Hematopoietic multipotent progenitor cell treated with erythropoietin and hydrocortisone succinate and interleukin-3 and kit ligand, for 15 days (in vitro differentiated cells): Measurements from ENCODE around the gene POLE2.
"Not testable (repeated sequence)": the region's sequence is repeated elsewhere in the genome, so short reads cannot be mapped to it uniquely, and the experiment has no call there.

ENCODE experiments used
- DNase-seq: peaks from one replicate; pipeline ENCODE4 v3.0.0-alpha.2; 2015; ENCODE audit warnings: low spot score

The POLE2 gene, protein sequence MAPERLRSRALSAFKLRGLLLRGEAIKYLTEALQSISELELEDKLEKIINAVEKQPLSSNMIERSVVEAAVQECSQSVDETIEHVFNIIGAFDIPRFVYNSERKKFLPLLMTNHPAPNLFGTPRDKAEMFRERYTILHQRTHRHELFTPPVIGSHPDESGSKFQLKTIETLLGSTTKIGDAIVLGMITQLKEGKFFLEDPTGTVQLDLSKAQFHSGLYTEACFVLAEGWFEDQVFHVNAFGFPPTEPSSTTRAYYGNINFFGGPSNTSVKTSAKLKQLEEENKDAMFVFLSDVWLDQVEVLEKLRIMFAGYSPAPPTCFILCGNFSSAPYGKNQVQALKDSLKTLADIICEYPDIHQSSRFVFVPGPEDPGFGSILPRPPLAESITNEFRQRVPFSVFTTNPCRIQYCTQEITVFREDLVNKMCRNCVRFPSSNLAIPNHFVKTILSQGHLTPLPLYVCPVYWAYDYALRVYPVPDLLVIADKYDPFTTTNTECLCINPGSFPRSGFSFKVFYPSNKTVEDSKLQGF

DNA sequence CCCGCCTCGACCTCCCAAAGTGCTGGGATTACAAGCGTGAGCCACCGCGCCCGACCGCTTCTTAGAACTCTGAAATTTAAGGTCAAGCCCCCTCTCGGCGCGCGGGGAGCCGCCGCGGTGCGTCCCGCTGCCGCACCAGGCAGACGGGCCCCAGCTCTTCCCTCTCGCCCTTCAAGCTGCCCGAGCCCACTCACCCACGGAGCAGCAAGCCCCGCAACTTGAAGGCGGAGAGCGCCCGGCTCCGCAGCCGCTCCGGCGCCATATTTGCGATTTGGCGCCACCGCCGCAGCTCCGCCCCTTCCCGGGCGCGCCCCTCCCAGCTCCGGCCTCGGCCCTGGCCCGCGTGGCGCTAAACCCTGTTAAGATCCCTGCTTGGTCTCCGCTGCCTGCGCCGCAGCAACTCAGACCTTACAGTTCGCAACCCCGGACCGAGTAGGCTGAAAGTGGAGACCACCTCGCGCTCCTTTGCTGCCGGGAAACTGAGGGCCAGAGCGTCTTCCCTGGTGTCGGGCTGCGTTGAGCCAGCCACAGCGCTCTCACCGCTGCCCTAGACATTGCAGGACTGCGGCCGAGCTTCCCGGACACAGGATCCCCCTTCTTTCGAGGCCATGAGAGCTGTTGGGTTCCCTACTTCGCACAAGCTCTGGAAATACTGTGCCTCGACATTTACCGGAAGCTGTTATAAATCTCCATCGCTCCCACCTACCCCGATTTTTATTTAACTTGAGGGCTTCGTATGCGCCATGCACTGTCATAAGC is at the start of gene POLE2:
Gene POLE2, minus strand, starts transcription at position 273 of the 759 bp plus-strand sequence. Its CDS starts 11 bp downstream, at position 262.
- DNase-seq = peak; percentile 75

DNA sequence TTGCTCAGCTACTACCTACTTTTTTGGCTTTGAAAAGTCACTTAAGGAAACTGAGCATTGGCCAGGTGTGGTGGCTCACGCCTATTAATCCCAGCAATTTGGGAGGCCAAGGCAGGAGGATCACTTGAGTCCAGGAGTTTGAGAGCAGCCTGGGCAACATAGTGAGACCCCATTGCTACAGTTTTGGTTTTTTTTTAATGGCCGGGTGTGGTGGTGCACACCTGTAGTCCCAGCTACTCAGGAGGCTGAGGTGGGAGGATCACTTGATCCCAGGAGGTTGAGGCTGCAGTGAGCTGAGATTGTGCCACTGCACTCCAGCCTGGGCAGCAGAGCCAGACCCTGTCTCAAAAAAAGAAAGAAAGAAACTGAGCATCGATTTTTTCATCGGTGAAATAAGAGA is 47.7 kb upstream of the POLE2 start:
- not testable (repeated sequence) for DNase-seq

DNA sequence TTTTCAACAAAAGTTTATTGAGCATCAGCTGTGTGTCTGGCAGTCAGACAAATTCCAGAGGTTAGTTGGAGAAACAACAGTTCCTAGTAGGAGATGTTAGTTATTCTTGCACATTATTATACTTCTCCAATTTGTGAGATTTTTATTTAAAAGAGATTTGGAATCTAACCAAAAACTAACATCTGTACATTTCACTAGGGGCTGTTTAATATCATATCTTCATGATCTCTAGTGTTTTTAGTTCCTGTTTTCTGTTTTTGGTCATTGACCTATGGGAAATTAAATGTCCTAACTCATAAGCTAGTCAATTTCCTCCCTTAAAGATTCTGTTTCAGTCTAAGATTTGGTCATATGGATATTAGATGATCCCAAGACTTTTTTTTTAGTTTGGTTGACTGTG is 45.8 kb upstream of the POLE2 start:
- no peak for DNase-seq

DNA sequence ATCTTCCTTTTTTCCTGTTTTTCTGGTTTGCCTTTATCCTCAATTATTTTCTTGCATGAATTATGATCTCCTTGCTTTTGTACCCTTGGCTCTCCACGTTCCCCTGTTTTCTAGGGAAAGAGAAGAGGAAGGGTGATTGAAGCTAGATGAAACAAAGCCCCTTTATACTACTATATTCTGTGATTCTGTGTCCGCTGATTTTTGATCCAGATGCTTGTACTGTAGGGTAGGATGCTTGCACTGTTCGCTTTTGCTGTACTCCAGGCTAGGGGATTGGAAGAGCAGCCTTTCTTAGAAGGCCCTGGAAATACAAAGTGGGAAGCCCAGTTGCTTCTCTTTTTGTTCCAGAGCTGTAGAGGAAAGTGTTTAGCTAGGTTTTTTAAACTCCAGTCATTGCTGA is 44.9 kb upstream of the POLE2 start:
- no peak for DNase-seq

DNA sequence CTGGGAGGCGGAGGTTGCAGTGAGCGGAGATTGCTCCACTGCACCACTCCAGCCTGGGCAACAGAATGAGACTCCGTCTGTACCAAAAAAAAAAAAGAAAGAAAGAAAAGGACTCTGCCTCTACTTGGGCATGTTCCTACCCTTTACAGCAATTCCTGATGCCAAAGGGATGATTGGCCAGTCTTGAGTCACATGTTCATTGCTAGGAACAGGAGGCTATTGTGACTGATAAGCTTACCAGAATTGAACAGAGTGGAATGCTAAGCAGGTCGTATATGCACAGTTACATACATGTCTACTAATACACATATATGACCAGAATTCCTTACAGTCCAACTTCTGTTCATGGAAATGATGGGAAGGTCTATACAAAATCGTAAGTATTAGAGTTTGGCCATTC is 39.2 kb upstream of the POLE2 start:
- no peak for DNase-seq

DNA sequence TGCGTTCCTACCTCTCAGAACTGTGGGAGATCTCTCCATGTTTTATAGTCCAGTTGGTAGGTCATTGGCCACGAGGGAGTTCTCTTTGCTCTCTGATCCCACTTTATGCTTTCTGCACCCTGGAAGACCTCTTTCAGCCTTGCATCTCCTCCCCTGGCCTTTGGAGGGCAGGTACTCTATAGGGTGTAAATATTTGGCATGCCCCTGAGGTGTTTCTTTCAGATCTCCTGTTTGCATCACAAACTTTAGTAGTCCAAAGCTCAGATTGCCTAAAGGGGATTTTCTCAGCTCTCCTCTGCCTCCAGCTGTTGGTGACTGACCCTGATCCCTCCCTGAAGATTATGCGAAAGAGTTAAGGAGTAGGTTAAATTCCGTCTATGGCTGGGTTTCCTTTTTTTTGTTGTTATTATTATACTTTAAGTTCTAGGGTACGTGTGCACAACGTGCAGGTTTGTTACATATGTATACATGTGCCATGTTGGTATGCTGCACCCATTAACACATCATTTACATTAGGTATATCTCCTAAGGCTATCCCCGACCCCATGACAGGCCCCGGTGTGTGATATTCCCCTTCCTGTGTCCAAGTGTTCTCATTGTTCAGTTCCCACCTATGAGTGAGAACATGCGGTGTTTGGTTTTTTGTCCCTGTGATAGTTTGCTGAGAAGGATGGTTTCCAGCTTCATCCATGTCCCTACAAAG is 33.9 kb upstream of the POLE2 start:
- DNase-seq = not testable (repeated sequence)

DNA sequence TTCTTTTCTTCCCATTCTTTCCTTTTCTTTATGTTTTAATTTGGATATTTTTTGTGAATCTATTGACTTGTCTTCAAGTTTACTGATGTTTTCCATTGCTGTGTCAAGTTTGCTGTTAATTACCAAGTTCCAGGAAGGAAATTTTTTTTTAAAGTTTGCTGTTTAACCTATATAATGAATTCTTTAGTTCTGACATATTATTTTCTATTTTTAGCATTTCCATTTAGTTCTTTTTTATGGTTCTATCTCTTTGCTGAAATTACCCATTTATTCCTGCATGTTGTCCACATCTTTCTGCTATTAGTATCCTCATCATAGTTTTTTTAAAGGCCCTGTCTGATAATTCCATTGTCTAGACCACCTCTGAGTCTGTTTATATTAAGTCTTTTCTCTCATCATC is 32.7 kb upstream of the POLE2 start:
- DNase-seq = no peak

DNA sequence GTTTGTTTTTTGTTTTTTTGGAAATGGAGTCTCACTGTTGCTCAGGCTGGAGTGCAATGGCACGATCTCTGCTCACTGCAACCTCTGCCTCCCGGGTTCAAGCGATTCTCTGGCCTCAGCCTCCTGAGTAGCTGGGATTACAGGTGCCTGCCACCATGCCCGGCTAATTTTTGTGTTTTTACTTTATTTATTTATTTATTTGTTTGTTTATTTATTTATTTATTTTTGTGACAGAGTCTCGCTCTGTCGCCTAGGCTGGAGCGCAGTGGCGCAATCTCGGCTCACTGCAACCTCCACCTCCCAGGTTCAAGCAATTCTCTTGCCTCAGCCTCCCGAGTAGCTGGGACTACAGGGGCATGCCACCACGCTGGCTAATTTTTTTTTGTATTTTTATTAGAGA is 23.0 kb upstream of the POLE2 start:
- not testable (repeated sequence) for DNase-seq

DNA sequence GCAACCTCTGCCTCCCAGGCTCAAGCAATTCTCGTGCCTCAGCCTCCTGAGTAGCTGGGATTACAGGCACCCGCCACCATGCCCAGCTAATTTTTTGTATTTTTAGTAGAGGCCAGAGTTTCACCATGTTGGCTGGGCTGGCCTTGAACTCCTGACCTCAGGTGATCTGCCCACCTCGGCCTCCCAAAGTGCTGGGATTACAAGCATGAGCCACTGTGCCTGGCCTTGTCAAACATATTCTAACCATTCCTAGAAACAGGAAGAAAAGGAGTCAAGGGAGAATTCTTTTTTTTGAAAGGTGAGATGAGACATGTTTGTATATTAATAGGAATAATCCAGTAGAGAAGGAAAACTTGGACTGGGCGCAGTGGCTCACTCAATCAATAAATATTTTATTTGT is 16.5 kb upstream of the POLE2 start:
- DNase-seq = not testable (repeated sequence)

DNA sequence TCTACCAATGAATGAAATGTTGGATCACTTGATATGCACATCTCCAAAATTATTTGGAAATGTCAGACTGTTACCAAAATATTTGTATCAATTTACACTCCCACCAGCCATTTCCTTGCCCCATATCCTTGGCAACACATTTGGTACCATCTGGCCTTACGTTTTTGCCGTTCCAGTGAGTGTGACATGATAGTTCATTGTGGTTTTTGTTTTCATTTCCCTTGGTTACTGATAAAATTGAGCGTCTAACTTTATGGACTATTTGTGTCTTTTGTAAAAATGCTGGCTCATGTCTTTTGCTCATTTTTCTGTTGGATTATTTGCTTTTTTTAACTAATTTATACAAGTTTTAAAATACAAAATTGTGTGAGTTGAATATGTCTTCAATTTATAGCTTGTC is 16.0 kb upstream of the POLE2 start:
- no peak for DNase-seq

DNA sequence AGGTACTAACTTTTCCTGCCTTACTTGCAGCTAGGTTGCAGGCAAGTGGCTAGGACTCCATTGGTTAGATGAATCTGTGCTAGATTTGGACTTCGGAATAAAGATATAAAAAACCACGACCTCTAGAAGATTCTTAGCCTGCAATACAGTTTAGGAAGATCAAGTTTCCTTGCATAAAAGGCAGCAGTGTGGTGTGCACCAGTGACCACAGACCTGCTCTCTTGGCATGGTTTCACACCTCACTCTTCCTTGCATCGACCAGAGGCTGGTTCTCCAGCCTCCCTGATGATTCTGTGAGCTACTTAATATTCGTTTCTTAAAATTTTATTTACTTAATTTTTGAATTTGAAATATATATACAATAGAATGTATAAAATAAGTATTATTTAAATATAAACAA is 14.7 kb upstream of the POLE2 start:
- DNase-seq = no peak

DNA sequence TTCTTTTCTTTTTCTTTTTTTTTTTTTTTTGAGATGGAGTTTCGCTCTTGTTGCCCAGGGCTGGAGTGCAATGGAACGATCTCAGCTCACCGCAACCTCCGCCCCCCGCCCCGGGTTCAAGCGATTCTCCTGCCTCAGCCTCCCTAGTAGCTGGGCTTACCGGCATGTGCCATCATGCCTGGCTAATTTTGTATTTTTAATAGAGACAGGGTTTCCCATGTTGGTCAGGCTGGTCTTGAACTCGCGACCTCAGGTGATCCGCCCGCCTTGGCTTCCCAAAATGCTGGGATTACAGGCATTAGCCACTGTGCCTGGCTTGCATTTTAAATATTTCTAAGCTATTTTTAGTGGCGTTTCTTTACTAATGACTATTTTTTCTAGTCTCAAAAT is 5.7 kb upstream of the POLE2 start:
- not testable (repeated sequence) for DNase-seq

DNA sequence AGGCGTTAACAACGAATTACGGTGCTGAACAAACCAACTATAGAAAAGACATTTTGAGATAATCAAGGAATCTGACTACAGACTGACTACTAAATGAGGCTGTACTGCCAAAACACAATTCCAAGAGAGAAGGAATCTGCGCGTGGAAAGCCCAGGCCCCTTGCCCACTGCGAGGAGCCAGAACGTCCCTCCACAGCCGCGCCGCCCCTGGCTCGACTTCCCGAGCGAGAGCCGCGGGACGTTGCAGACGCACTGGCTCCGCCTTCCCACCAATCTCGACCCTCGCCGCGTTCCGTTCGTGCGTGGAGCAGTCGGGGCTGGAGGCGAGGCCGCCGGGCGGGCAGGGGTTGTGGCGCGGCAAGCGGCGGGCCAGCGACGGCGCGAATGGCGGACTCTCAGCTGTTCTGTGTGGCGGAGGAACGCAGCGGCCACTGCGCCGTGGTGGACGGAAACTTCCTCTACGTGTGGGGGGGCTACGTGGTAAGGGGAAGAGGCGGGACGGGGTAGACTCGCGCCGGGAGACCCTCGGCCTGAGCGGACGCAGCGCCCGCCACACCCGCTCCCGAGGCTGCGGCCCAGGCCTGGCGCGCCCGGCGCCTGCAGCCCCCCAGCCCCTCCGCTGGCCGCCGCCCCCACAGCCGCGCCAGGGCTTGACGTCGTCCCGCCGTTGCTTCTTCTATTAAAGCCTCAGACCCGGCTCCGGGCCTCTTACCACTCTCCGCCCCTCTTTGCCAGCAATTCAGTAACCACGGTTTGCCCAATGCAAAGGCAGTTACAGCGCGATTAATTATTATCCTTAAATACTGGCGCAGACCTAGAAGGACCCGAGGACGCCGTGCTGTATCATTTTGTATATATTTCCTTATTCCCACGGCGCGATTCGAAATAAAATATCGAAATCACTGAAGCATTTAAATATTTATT is 5.1 kb upstream of the POLE2 start, which contains the start of gene KLHDC1:
Gene KLHDC1, plus strand, starts transcription at position 310 of the 924 bp plus-strand sequence. Its CDS starts 75 bp downstream, at position 385.
- peak; percentile 46 for DNase-seq

DNA sequence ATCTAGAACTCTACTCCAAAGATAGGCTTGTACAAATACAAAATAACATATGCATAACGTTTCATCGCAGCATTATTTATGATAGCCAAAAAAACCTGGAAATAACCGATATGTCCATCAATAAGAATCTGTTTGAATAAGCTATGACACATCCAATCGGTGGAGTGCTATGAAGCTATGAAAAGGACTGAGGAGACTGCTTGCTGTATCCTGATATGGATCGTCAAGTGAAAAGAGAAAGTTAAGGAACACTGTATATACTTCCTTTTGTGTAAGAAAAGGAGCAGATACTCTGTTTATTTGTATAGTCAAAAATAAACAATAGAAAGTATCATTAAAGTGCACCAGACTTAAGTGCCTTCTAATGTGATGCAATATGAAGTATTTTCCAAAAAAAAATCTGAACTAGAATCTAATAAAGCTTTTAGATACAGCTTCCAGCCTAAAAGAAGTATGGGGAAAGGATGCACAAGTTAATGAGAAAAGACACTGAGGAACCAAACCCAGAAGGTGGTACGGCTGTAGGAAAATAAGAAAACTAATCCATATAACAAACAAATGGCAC is 4.3 kb upstream of the POLE2 start:
- DNase-seq = no peak

DNA sequence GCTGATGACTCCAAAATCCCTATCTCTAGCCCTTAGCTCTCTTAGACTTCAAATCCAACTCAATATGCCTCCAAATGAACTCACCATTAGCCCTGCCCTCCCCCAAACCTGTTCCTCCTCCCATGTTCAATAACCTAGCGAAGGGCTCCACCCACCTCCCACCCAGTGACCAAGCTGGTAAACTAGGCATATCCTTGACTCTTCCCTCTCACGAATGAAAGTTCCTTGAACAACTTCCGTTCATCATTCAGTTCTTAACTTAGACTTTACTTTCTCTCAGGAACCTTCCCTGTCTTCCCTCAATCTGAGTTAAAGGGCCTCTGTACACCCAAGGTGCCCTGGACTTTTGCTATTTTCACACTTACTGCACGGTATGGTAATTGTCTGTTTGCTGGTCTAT is 3.0 kb upstream of the POLE2 start:
- no peak for DNase-seq

DNA sequence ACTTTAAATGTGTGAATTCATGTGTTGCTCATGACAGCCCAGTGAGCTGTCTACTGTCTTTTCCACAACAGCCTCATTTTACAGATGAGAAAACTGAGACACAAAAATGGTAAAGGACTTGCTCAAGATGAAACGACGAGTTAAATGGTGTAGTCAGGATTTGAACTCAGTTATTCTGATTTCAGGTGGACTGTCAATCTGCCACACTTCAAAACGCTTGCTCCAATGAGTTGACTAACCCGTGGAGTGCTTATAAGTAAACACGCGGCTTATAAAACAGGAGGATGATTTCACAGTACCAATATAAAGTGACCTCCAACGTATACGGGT is 652 bp upstream of the POLE2 start:
- no peak for DNase-seq

DNA sequence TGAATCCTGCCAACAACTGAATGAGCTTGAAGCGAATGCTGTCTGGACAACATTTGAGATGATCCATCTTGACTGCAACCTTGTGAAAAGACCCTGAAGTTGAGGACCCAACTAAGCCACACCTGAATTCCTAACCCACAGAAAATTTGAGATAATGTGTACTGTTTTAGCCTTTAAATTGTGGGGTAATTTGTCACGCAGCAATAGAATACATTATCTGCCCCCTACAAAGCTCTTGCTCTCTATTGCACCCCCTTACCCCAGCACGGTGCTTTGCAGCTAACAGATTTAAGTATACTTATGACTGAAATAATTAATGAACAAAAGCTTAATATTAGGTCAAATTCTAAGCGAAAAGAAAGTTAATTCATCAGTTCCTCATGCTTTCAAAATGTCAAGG is 1.6 kb downstream of the POLE2 start:
- no peak for DNase-seq

DNA sequence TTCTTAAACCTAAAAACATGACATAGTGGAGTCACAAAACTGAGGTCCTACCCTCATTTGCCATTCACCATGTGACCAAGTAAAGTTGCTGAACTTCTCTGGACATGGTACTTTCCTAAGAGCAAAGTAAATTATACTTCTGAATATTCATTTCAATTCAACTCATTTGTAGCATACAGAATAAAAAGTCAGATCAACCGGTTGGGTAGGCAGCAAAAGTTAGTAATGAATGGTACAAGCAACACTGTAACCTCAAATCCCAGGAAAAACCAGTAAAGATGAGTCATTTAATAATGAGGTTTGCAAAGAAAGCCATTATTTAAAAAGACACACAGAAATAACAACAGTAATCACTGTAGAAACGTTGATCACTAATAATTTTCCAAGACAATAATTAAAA is 8.7 kb downstream of the POLE2 start:
- DNase-seq = no peak

DNA sequence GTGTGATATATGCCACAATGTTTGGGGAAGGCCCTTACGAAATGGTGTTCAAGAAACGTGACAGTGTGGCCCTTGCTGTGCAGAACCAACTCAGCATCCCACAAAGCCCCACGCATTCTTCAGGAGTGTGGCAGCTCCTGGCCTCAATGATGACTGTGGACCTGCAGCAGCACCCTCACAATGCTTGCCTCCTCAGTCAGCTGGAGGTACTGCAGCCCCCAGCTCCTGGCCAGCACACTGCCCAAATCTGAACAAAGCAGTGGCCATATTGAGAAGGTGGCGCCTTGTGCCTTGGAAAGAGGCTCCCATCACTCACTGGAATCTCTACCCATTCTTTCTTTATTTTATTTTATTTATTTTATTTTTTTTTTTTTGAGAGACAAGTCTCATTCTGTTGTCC is 10.4 kb downstream of the POLE2 start:
- no peak for DNase-seq

DNA sequence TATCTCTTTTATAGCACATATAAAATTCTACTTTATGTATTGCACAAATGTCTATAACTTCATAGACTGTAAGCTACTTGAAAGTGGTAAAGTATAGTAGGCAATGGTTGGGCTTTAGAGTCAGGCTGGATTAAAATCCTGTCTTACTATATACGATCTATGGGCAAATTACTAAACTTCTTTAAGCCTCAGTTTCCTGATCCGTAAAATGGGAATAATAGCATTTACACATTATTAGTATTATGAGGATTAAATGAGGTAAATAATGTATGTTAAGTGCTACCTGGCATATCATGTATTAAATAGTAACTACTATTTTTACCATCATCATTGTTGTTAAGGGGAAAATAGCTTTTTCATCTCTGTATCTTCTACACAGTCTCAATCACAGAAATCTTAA is 14.4 kb downstream of the POLE2 start:
- no peak for DNase-seq

DNA sequence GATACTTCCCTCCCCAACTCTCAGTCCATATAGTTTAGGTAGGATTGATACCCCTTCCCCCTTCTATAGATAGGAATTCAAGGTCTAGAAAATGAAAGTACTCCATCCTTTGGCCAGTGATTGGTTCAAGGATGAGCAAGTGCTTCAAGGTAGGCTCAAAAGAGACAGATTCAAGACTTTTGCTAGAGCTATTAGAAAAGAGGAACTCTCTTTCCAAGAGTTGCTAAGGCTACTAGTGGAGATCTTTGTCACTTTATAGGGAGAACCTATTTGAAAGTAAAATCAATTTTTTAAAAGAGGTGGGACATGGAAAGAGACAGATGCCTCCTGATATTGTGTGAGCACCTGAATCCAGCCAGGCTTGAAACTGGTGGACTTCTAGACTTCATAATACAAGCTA is 17.5 kb downstream of the POLE2 start:
- no peak for DNase-seq
